Measurements from ENCODE around the gene PROX2.

The PROX2 gene

GRCh38 chr14:74834692-74835392 lies 41.1 kb downstream of the PROX2 start:
- Histone ChIP-seq H3K4me3 (no peak overlapping the region), H3K27ac (no peak overlapping the region)
- DNase-seq (ENCODE audit: low spot score), result no peak
- TF ChIP-seq, protein P1, sequence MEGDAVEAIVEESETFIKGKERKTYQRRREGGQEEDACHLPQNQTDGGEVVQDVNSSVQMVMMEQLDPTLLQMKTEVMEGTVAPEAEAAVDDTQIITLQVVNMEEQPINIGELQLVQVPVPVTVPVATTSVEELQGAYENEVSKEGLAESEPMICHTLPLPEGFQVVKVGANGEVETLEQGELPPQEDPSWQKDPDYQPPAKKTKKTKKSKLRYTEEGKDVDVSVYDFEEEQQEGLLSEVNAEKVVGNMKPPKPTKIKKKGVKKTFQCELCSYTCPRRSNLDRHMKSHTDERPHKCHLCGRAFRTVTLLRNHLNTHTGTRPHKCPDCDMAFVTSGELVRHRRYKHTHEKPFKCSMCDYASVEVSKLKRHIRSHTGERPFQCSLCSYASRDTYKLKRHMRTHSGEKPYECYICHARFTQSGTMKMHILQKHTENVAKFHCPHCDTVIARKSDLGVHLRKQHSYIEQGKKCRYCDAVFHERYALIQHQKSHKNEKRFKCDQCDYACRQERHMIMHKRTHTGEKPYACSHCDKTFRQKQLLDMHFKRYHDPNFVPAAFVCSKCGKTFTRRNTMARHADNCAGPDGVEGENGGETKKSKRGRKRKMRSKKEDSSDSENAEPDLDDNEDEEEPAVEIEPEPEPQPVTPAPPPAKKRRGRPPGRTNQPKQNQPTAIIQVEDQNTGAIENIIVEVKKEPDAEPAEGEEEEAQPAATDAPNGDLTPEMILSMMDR (IDR thresholded peaks at IDR 0.05), result no peak

GRCh38 chr14:74832849-74833248 lies 43.1 kb downstream of the PROX2 start:
- DNase-seq (ENCODE audit: low spot score), result no peak
- Histone ChIP-seq H3K4me3 (no peak overlapping the region), H3K27ac (no peak overlapping the region)
- TF ChIP-seq, protein P1 (IDR thresholded peaks at IDR 0.05), result no peak

GRCh38 chr14:74829251-74829650 lies 46.7 kb downstream of the PROX2 start:
- DNase-seq (ENCODE audit: low spot score), result no peak
- H3K4me3 ChIP-seq, result no peak overlapping the region

GRCh38 chr14:74826574-74826973 lies 49.4 kb downstream of the PROX2 start:
- no peak overlapping the region for H3K4me3 ChIP-seq
- no peak for DNase-seq (ENCODE audit: low spot score)
- no peak overlapping the region for H3K27ac ChIP-seq
- TF ChIP-seq, protein P1 (IDR thresholded peaks at IDR 0.05), result no peak

More at GRCh38 chr14:74829251-74829650, 46.7 kb downstream of the PROX2 start:
- TF ChIP-seq, protein P1 (IDR thresholded peaks at IDR 0.05), result no peak
- no peak overlapping the region for H3K27ac ChIP-seq
